ENCODE results near the gene CNTRL.
A peak's percentile ranks its signal among the peaks of the same experiment; 100 is the strongest.
"Not testable (repeated sequence)": the region's sequence is repeated elsewhere in the genome, so short reads cannot be mapped to it uniquely, and the experiment has no call there.

CNTRL gene

GRCh38 chr9:121133104-121133816 is 58.5 kb downstream of the CNTRL start:
- peak; percentile 53 to 59 for DNase-seq

- no peak for DNase-seq
These were observed 60.9 kb downstream of the CNTRL start for GRCh38 chr9:121135642-121136041.

GRCh38 chr9:121138561-121138960 is 63.8 kb downstream of the CNTRL start:
- DNase-seq, result no peak

GRCh38 chr9:121138973-121139372 is 64.2 kb downstream of the CNTRL start:
- no peak for DNase-seq

GRCh38 chr9:121140162-121140561 is 65.4 kb downstream of the CNTRL start:
- DNase-seq, result no peak

GRCh38 chr9:121141306-121141705 is 66.6 kb downstream of the CNTRL start:
- no peak for DNase-seq

GRCh38 chr9:121141706-121142105 is 67.0 kb downstream of the CNTRL start:
- DNase-seq, result no peak

GRCh38 chr9:121143771-121144170 is 69.0 kb downstream of the CNTRL start:
- DNase-seq, result no peak

GRCh38 chr9:121144482-121144881 is 69.7 kb downstream of the CNTRL start:
- DNase-seq, result no peak

GRCh38 chr9:121150188-121150587 is 75.4 kb downstream of the CNTRL start:
- no peak for DNase-seq

- no peak for DNase-seq
These were observed 78.9 kb downstream of the CNTRL start for GRCh38 chr9:121153642-121154041.

- DNase-seq, result no peak
These were observed 80.0 kb downstream of the CNTRL start for GRCh38 chr9:121154782-121155181.

GRCh38 chr9:121156263-121156731 is 81.5 kb downstream of the CNTRL start:
- DNase-seq, result no peak

- no peak for DNase-seq
These were observed 83.2 kb downstream of the CNTRL start for GRCh38 chr9:121157939-121158338.

GRCh38 chr9:121160025-121160424 is 85.3 kb downstream of the CNTRL start:
- no peak for DNase-seq

GRCh38 chr9:121168052-121168451 is 93.3 kb downstream of the CNTRL start:
- no peak for DNase-seq

GRCh38 chr9:121169094-121169601 is 94.4 kb downstream of the CNTRL start:
- no peak for DNase-seq

- DNase-seq, result no peak
These were observed 96.5 kb downstream of the CNTRL start for GRCh38 chr9:121171236-121171635.

GRCh38 chr9:121172726-121173487 is 98.2 kb downstream of the CNTRL start:
- no peak for DNase-seq

GRCh38 chr9:121173501-121173900 is 98.7 kb downstream of the CNTRL start:
- DNase-seq, result no peak

- no peak for DNase-seq
These were observed 104.1 kb downstream of the CNTRL start for GRCh38 chr9:121178676-121179372.

GRCh38 chr9:121179373-121179721 is 104.6 kb downstream of the CNTRL start:
- not testable (repeated sequence) for DNase-seq

- no peak for DNase-seq
These were observed 105.4 kb downstream of the CNTRL start for GRCh38 chr9:121179930-121180681.

All from stimulated activated CD4-positive, alpha-beta T cell treated with anti-CD3 and anti-CD28 coated beads, Interleukin-2, amount 100 ng/mL, for 24 hours (primary cell).